ENCODE measurements around the gene FLRT3. TPM values are rescaled to one million over a fixed set of nuclear protein-coding genes. Genes with fewer than 3 reads are reported as not detected.
A peak's percentile ranks its signal among the peaks of the same experiment; 100 is the strongest.

The FLRT3 gene
- total RNA-seq, 4 donors from 2014 or later, result 0.37 to 6.2 (median 4.0) TPM

- Histone ChIP-seq H3K4me3 (peak overlapping the region in 1 of 4 donors; percentile 32), H3K36me3 (no peaks in the 10 kb centered on the region), H3K27me3 (no peaks in the 10 kb centered on the region), H3K9me3 (no peaks in the 10 kb centered on the region), H3K4me1 (peaks cover 0 to 15% (median 0%) of the 10 kb centered on the region in 4 donors), H3K27ac (peak overlapping the region in 1 of 4 donors; percentile 17)
- TF ChIP-seq POLR2A (IDR thresholded peaks at IDR 0.05), result no peak
- TF ChIP-seq EP300 (IDR thresholded peaks at IDR 0.05; ENCODE audit: low read depth), result no peak
- no peak for TF ChIP-seq CTCF (IDR thresholded peaks at IDR 0.05)
- TF ChIP-seq POLR2AphosphoS5 (IDR thresholded peaks at IDR 0.05), result no peak
- in situ Hi-C loops (cut with MboI; ENCODE audit: low pct_ligation_motif_present in 1 of 4, low pct_unique_long_range_greater_than_20kb in 1 of 4, low sequenced_read_pairs in 3 of 4), result loop anchor here in 1 of 4 donors (25.0 kb wide), 1 partner anchor 902 kb away; no protein-coding TSS in a partner anchor
- DNase-seq, result no peak
- intact Hi-C loops (cut with DNase I; ENCODE audit: low total_unique reads), result no loop called here
Measured at GRCh38 chr20:14335052-14335451, 2.4 kb downstream of the FLRT3 start.

GRCh38 chr20:14334306-14334930, 3.0 kb downstream of the FLRT3 start:
- in situ Hi-C loops (cut with MboI; ENCODE audit: low pct_ligation_motif_present in 1 of 4, low pct_unique_long_range_greater_than_20kb in 1 of 4, low sequenced_read_pairs in 3 of 4), result loop anchor here in 1 of 4 donors (25.0 kb wide), 1 partner anchor 903 kb away; no protein-coding TSS in a partner anchor
- H3K27ac ChIP-seq, result peak overlapping the region in 1 of 4 donors; percentile 7
- peaks cover 0 to 15% (median 0%) of the 10 kb centered on the region in 4 donors for H3K4me1 ChIP-seq
- 27 to 30% methylated on average over 3 of the region's 3 CpGs for WGBS, 2 donors (ENCODE audit: low coverage in 1 of 2)
- TF ChIP-seq CTCF (IDR thresholded peaks at IDR 0.05), result peak in 3 of 5 experiments; percentile 2 to 16 (median 14)
- TF ChIP-seq POLR2A (IDR thresholded peaks at IDR 0.05), result no peak
- no peak for TF ChIP-seq EP300 (IDR thresholded peaks at IDR 0.05; ENCODE audit: low read depth)
- peak overlapping the region in 1 of 4 donors; percentile 32 for H3K4me3 ChIP-seq
- no peaks in the 10 kb centered on the region for H3K27me3 ChIP-seq
- no peaks in the 10 kb centered on the region for H3K36me3 ChIP-seq
- H3K9me3 ChIP-seq, result no peaks in the 10 kb centered on the region
- intact Hi-C loops (cut with DNase I; ENCODE audit: low total_unique reads), result no loop called here
- no peak for DNase-seq

GRCh38 chr20:14333721-14334120, 3.7 kb downstream of the FLRT3 start:
- no peak for DNase-seq
- Histone ChIP-seq H3K4me3 (peak overlapping the region in 1 of 4 donors; percentile 32), H3K36me3 (no peaks in the 10 kb centered on the region), H3K9me3 (no peaks in the 10 kb centered on the region), H3K4me1 (peaks cover 0 to 15% (median 0%) of the 10 kb centered on the region in 4 donors), H3K27me3 (no peaks in the 10 kb centered on the region), H3K27ac (no peak overlapping the region)
- intact Hi-C loops (cut with DNase I; ENCODE audit: low total_unique reads), result no loop called here
- in situ Hi-C loops (cut with MboI; ENCODE audit: low pct_ligation_motif_present in 1 of 4, low pct_unique_long_range_greater_than_20kb in 1 of 4, low sequenced_read_pairs in 3 of 4), result loop anchor here in 1 of 4 donors (25.0 kb wide), 1 partner anchor 904 kb away; no protein-coding TSS in a partner anchor
- TF ChIP-seq EP300 (IDR thresholded peaks at IDR 0.05; ENCODE audit: low read depth) (no peak), POLR2AphosphoS5 (IDR thresholded peaks at IDR 0.05) (no peak), POLR2A (IDR thresholded peaks at IDR 0.05) (no peak), CTCF (IDR thresholded peaks at IDR 0.05) (no peak)
- 15 to 34% methylated on average over 3 of the region's 3 CpGs for WGBS, 2 donors (ENCODE audit: low coverage in 1 of 2)

- H3K4me1 ChIP-seq, result peaks cover 0 to 15% (median 0%) of the 10 kb centered on the region in 4 donors
- in situ Hi-C loops (cut with MboI; ENCODE audit: low pct_ligation_motif_present in 1 of 4, low pct_unique_long_range_greater_than_20kb in 1 of 4, low sequenced_read_pairs in 3 of 4), result loop anchor here in 1 of 4 donors (25.0 kb wide), 1 partner anchor 904 kb away; no protein-coding TSS in a partner anchor
- H3K27ac ChIP-seq, result no peak overlapping the region
- H3K4me3 ChIP-seq, result no peak overlapping the region
- intact Hi-C loops (cut with DNase I; ENCODE audit: low total_unique reads), result no loop called here
- no peak for DNase-seq
- no peaks in the 10 kb centered on the region for H3K36me3 ChIP-seq
- no peaks in the 10 kb centered on the region for H3K27me3 ChIP-seq
- WGBS, 2 donors (ENCODE audit: low coverage in 1 of 2), result 59 to 83% methylated on average over 2 of the region's 2 CpGs
- H3K9me3 ChIP-seq, result no peaks in the 10 kb centered on the region
- TF ChIP-seq POLR2A (IDR thresholded peaks at IDR 0.05) (no peak), POLR2AphosphoS5 (IDR thresholded peaks at IDR 0.05) (no peak), CTCF (IDR thresholded peaks at IDR 0.05) (no peak), EP300 (IDR thresholded peaks at IDR 0.05; ENCODE audit: low read depth) (no peak)
Measured at GRCh38 chr20:14332866-14333265, 4.5 kb downstream of the FLRT3 start.

Measured in transverse colon (tissue), 4 donors.